Spleen (tissue), 7 donors: Measurements from ENCODE around the gene DHDH.

ENCODE experiments used
- POLR2A ChIP-seq, 3 donors: fragments of 450-650 bp; IDR thresholded peaks; one replicate each; pipeline ENCODE4 v1.5.1; 2017; ENCODE audit warnings: antibody characterized with exemption in 3 of 3, mild to moderate bottlenecking in 1 of 3
- TF ChIP-seq, protein P1 (sequence below), 11 experiments: fragments of 200-600 bp in 7 of 11; fragments of 450-650 bp in 4 of 11; sonication (generic) in 4 of 11; IDR thresholded peaks in 8 of 11; conservative IDR thresholded peaks in 3 of 11; 1 replicate in 7 of 11; 2 replicates in 4 of 11; pipeline versions ENCODE4 v1.4.0 to v1.8.0; 2016 to 2021; ENCODE audit warnings: antibody characterized with exemption in 11 of 11, inconsistent platforms in 4 of 11, mild to moderate bottlenecking in 1 of 11
- donor health status: DM: no; HTN: no; CAD: no; lungs with moderate emphysema.
- donor health status: DM: no; HTN: no; CAD: no.
- donor health status: DM: no; HTN: no; CAD: no.

DNA sequence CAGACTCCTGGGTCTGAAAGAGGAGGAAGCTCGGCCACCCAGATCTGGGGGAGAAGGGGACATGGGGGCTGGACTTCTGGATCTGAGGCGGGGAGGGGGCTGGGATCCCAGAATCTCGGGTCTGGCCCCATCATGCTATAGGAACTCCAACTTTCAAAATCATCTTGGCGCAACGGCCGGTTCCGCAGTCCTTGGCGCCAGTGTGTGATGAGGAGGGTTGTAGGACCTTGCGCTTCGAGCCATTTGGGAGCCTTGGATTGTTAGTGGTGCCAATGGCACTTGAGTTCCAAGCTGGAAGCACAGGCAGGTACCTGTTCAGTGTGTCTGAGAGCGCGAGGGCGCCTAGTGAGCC is 60.5 kb downstream of the DHDH start:
- TF ChIP-seq, protein P1, sequence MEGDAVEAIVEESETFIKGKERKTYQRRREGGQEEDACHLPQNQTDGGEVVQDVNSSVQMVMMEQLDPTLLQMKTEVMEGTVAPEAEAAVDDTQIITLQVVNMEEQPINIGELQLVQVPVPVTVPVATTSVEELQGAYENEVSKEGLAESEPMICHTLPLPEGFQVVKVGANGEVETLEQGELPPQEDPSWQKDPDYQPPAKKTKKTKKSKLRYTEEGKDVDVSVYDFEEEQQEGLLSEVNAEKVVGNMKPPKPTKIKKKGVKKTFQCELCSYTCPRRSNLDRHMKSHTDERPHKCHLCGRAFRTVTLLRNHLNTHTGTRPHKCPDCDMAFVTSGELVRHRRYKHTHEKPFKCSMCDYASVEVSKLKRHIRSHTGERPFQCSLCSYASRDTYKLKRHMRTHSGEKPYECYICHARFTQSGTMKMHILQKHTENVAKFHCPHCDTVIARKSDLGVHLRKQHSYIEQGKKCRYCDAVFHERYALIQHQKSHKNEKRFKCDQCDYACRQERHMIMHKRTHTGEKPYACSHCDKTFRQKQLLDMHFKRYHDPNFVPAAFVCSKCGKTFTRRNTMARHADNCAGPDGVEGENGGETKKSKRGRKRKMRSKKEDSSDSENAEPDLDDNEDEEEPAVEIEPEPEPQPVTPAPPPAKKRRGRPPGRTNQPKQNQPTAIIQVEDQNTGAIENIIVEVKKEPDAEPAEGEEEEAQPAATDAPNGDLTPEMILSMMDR (IDR thresholded peaks at IDR 0.05 in 8 of 11, conservative IDR thresholded peaks at IDR 0.05 in 3 of 11): no peak
- no peak for TF ChIP-seq POLR2A (IDR thresholded peaks at IDR 0.05)
